Mesothelial cell of epicardium (in vitro differentiated cells): ENCODE measurements around the gene FA2H. TPM values are rescaled to one million over a fixed set of nuclear protein-coding genes. Genes with fewer than 3 reads are reported as not detected.

Experiments
- DNase-seq, 2 experiments: peaks; one replicate each; pipeline ENCODE4 v3.0.0; 2021; ENCODE audit warnings: low spot score in 2 of 2; ENCODE audit not compliant: unreplicated experiment in 2 of 2
- H3K27ac Mint-ChIP-seq: 2 replicates; pipeline ENCODE4 v1.8.0; 2021; ENCODE audit warnings: mixed read lengths
- H3K27me3 Mint-ChIP-seq: 2 replicates; pipeline ENCODE4 v1.8.0; 2021; ENCODE audit warnings: low read depth, mixed read lengths
- H3K36me3 Mint-ChIP-seq: 2 replicates; pipeline ENCODE4 v1.8.0; 2021; ENCODE audit warnings: mixed read lengths
- H3K4me1 Mint-ChIP-seq: 2 replicates; pipeline ENCODE4 v1.8.0; 2021; ENCODE audit warnings: mixed read lengths
- H3K4me3 Mint-ChIP-seq: 2 replicates; pipeline ENCODE4 v1.8.0; 2021; ENCODE audit warnings: mild to moderate bottlenecking, moderate library complexity, mixed read lengths
- H3K9me3 Mint-ChIP-seq: 2 replicates; pipeline ENCODE4 v1.8.0; 2021; ENCODE audit warnings: mixed read lengths
- CTCF ChIP-seq: fragments of 200-600 bp; sonication (generic); IDR thresholded peaks from one replicate; pipeline ENCODE4 v1.5.0; 2021; ENCODE audit warnings: antibody characterized with exemption; ENCODE audit not compliant: unreplicated experiment
- total RNA-seq: library from RNA; stranded (reverse); gene quantifications from 3 replicates; pipeline ENCODE4 v1.2.1, GENCODE V29; 2021

The FA2H gene
- total RNA-seq, 1 donor from 2014 or later, result not detected

GRCh38 chr16:74698222-74698621 lies 76.4 kb downstream of the FA2H start:
- no peak for DNase-seq
- no peaks in the 10 kb centered on the region for H3K36me3 Mint-ChIP-seq
- peaks cover 5% of the 10 kb centered on the region for H3K4me1 Mint-ChIP-seq
- H3K9me3 Mint-ChIP-seq, result no peaks in the 10 kb centered on the region
- no peak overlapping the region for H3K27ac Mint-ChIP-seq
- TF ChIP-seq CTCF, result no peak
- peaks cover 14% of the 10 kb centered on the region for H3K27me3 Mint-ChIP-seq
- H3K4me3 Mint-ChIP-seq, result no peak overlapping the region

GRCh38 chr16:74695450-74696422 lies 78.9 kb downstream of the FA2H start:
- Mint-ChIP-seq H3K9me3 (no peaks in the 10 kb centered on the region), H3K27me3 (peaks cover 30% of the 10 kb centered on the region), H3K4me3 (peak overlapping the region; percentile 91), H3K27ac (peak overlapping the region; percentile 80), H3K4me1 (peaks cover 5% of the 10 kb centered on the region), H3K36me3 (no peaks in the 10 kb centered on the region)
- TF ChIP-seq CTCF, result no peak
- peak; percentile 61 to 62 for DNase-seq

- Mint-ChIP-seq H3K4me3 (no peak overlapping the region), H3K27me3 (peaks cover 29% of the 10 kb centered on the region), H3K4me1 (peaks cover 4% of the 10 kb centered on the region), H3K27ac (no peak overlapping the region), H3K36me3 (no peaks in the 10 kb centered on the region), H3K9me3 (peaks cover 7% of the 10 kb centered on the region)
- TF ChIP-seq CTCF, result no peak
- no peak for DNase-seq
Observed at GRCh38 chr16:74691093-74691855, 83.3 kb downstream of the FA2H start.

GRCh38 chr16:74682556-74682955 lies 92.1 kb downstream of the FA2H start:
- Mint-ChIP-seq H3K27me3 (peaks cover 5% of the 10 kb centered on the region), H3K4me3 (no peak overlapping the region), H3K27ac (no peak overlapping the region), H3K9me3 (no peaks in the 10 kb centered on the region), H3K4me1 (peaks cover 1% of the 10 kb centered on the region), H3K36me3 (no peaks in the 10 kb centered on the region)
- TF ChIP-seq CTCF, result no peak
- no peak for DNase-seq

GRCh38 chr16:74680681-74681080 lies 93.9 kb downstream of the FA2H start:
- peaks cover 1% of the 10 kb centered on the region for H3K4me1 Mint-ChIP-seq
- no peak overlapping the region for H3K4me3 Mint-ChIP-seq
- H3K36me3 Mint-ChIP-seq, result no peaks in the 10 kb centered on the region
- H3K9me3 Mint-ChIP-seq, result no peaks in the 10 kb centered on the region
- no peak for DNase-seq
- peaks cover 15% of the 10 kb centered on the region for H3K27me3 Mint-ChIP-seq
- no peak for TF ChIP-seq CTCF
- H3K27ac Mint-ChIP-seq, result no peak overlapping the region
